ENCODE results near the gene TMEM143.

TMEM143 gene

GRCh38 chr19:48390188-48391099, 26.7 kb upstream of the TMEM143 start:
- DNase-seq (ENCODE audit: low read depth) = no peak
- peak overlapping the region; percentile 85 for H3K4me3 ChIP-seq (ENCODE audit: low read depth, low read length)
- TF ChIP-seq CTCF (IDR thresholded peaks at IDR 0.05; ENCODE audit: control insufficient read depth, extremely low read depth, insufficient read depth) = 0 out of 2 replicates have a peak, but pooled peaks have one; percentile 12

GRCh38 chr19:48386981-48387380, 23.2 kb upstream of the TMEM143 start:
- no peak for TF ChIP-seq CTCF (IDR thresholded peaks at IDR 0.05; ENCODE audit: control insufficient read depth, extremely low read depth, insufficient read depth)
- H3K4me3 ChIP-seq (ENCODE audit: low read depth, low read length) = no peak overlapping the region
- no peak for DNase-seq (ENCODE audit: low read depth)

- H3K4me3 ChIP-seq (ENCODE audit: low read depth, low read length) = no peak overlapping the region
- DNase-seq (ENCODE audit: low read depth) = no peak
- no peak for TF ChIP-seq CTCF (IDR thresholded peaks at IDR 0.05; ENCODE audit: control insufficient read depth, extremely low read depth, insufficient read depth)
These were observed 21.8 kb upstream of the TMEM143 start for GRCh38 chr19:48385461-48386087.

- no peak for DNase-seq (ENCODE audit: low read depth)
- no peak overlapping the region for H3K4me3 ChIP-seq (ENCODE audit: low read depth, low read length)
- no peak for TF ChIP-seq CTCF (IDR thresholded peaks at IDR 0.05; ENCODE audit: control insufficient read depth, extremely low read depth, insufficient read depth)
These were observed 18.5 kb upstream of the TMEM143 start for GRCh38 chr19:48382286-48382685.

- no peak for DNase-seq (ENCODE audit: low read depth)
- H3K4me3 ChIP-seq (ENCODE audit: low read depth, low read length) = no peak overlapping the region
- no peak for TF ChIP-seq CTCF (IDR thresholded peaks at IDR 0.05; ENCODE audit: control insufficient read depth, extremely low read depth, insufficient read depth)
These were observed 17.6 kb upstream of the TMEM143 start for GRCh38 chr19:48381178-48381950.

GRCh38 chr19:48379058-48379457, 15.3 kb upstream of the TMEM143 start:
- DNase-seq (ENCODE audit: low read depth) = no peak
- no peak for TF ChIP-seq CTCF (IDR thresholded peaks at IDR 0.05; ENCODE audit: control insufficient read depth, extremely low read depth, insufficient read depth)
- H3K4me3 ChIP-seq (ENCODE audit: low read depth, low read length) = no peak overlapping the region

Data from LNCaP clone FGC (cell line).